ENCODE results near the gene NID1.
"Not testable (repeated sequence)": the region's sequence is repeated elsewhere in the genome, so short reads cannot be mapped to it uniquely, and the experiment has no call there.

The NID1 gene

DNA sequence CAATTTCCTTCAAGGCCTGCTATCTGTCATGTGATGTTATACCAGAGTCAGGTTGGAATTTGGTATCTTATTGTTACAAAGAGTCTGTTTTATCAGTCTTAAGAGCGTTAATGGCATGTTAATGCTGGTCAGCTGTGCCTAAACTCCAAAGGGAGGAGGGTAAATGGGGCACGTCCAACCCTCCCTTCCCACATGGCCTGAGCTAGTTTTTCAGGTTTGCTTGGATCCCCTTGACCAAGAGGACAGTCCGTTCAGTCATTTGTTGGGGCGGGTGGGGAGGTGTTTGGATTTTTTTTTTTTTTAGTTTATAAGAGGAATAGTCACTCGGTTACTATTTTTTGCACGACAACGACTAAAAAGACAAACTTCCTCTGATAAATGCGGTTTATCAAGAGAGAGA is 134.3 kb downstream of the NID1 start:
- no peak for DNase-seq

DNA sequence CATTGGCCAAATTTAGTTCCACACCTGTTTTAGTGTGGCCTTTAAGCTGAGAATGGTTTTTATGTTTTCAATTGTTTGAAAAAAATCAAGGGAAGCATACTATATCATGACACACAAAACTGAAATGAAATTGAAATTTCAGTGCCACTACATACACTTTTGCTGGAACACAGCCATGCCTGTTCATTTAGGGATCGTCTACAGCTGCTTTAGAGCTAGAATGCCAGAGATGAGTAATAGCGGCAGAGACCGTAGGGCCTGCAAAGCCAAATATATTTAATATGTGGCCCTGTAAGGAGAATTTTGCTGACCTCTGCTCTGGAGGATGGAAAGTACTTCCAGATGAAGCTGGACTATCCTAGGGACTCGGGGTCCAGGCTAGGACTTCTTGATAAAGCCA is 135.7 kb downstream of the NID1 start:
- DNase-seq: no peak

- no peak for DNase-seq
These were observed 136.7 kb downstream of the NID1 start for GRCh38 chr1:235928197-235928596.

DNA sequence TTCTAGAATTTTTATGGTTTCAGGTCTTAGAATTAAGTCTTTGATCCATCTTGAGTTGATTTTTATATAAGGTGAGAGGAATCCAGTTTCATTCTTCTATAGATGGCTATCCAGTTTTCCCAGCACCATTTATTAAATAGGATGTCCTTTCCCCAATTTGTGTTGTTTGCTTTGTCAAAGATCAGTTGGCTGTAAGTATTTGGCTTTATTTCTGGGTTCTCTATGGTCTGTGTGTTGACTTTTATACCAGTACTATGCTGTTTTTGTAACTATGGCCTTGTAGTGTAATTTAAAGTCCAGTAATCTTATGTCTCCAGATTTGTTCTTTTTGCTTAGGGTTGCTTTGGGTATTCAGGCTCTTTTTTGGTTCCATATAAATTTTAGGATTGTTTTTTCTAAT is 137.3 kb downstream of the NID1 start:
- not testable (repeated sequence) for DNase-seq

All from CD4-positive, alpha-beta T cell treated with Interleukin-10 for 1 hour (primary cell).